H1 (cell line): ENCODE data around the gene SLC1A4. TPM values are rescaled to one million over a fixed set of nuclear protein-coding genes. Genes with fewer than 3 reads are reported as not detected.

Source experiments
- ASH2L ChIP-seq: fragments of 200-600, 300-600 bp; sonication (generic); IDR thresholded peaks from one replicate; pipeline ENCODE4 v1.7.1; 2017; ENCODE audit warnings: low read length
- CBX5 ChIP-seq: fragments of 300-800, 300-1000 bp; sonication (generic); IDR thresholded peaks from 2 replicates; pipeline ENCODE4 v1.7.1; 2016; ENCODE audit warnings: antibody characterized with exemption, low read length, low read depth
- EGR1 ChIP-seq: IDR thresholded peaks from 2 replicates; pipeline ENCODE4 v1.6.1; 2011; ENCODE audit warnings: low read depth, low read length, borderline replicate concordance
- SAP30 ChIP-seq: fragments of 300-600 bp; sonication (generic); IDR thresholded peaks from 2 replicates; pipeline ENCODE4 v1.7.1; 2012; ENCODE audit warnings: low read length, moderate library complexity, mild to moderate bottlenecking, inconsistent platforms; ENCODE audit not compliant: insufficient read depth, insufficient replicate concordance
- SIRT6 ChIP-seq: IDR thresholded peaks from one replicate; pipeline ENCODE4 v1.7.1; 2012; ENCODE audit warnings: low read length, inconsistent platforms
- SP1 ChIP-seq: IDR thresholded peaks from 2 replicates; pipeline ENCODE4 v1.6.1; 2011; ENCODE audit warnings: low read depth, low read length
- TAF1 ChIP-seq: IDR thresholded peaks from 2 replicates; pipeline ENCODE4 v1.6.1; 2011; ENCODE audit warnings: mild to moderate bottlenecking, low read depth, low read length
- polyA plus RNA-seq, 7 experiments: library from polyadenylated mRNA; depleted of rRNA in 3 of 7; stranded (reverse) in 5 of 7; unstranded in 2 of 7; fragments of >200 nt in 5 of 7; fragments of 200-250 nt in 2 of 7; gene quantifications; 1 replicate in 5 of 7; 2 replicates in 1 of 7; 4 replicates in 1 of 7; pipeline versions ENCODE4 v1.2.1 to v1.2.3, GENCODE V29; 2011 to 2013; ENCODE audit warnings: missing spikeins in 2 of 7, mixed read lengths in 2 of 7
- total RNA-seq: library from RNA; stranded (reverse); fragmentation: NEBNext Ultra II Directional; extraction: Animal tissue kit (Norgen Biotek cat#: 25700); gene quantifications from 2 replicates; pipeline ENCODE4 v1.2.1, GENCODE V29; 2021

SLC1A4 gene
- total and polyA plus RNA-seq, 2 of the 8 experiments (the other 6 are each of a cell fraction or from before 2014, with no cell fraction given) = 0.44 to 0.86 TPM

GRCh38 chr2:65061910-65062339, 72.7 kb downstream of the SLC1A4 start (continued):
- TF ChIP-seq CBX5 = no peak
- no peak for TF ChIP-seq ASH2L
- TF ChIP-seq SIRT6 = no peak
- no peak for TF ChIP-seq SAP30
- TF ChIP-seq SP1 = no peak
- TF ChIP-seq EGR1 = no peak
- TF ChIP-seq TAF1 = no peak
